ENCODE data around the gene CYSTM1.

Gene CYSTM1

DNA sequence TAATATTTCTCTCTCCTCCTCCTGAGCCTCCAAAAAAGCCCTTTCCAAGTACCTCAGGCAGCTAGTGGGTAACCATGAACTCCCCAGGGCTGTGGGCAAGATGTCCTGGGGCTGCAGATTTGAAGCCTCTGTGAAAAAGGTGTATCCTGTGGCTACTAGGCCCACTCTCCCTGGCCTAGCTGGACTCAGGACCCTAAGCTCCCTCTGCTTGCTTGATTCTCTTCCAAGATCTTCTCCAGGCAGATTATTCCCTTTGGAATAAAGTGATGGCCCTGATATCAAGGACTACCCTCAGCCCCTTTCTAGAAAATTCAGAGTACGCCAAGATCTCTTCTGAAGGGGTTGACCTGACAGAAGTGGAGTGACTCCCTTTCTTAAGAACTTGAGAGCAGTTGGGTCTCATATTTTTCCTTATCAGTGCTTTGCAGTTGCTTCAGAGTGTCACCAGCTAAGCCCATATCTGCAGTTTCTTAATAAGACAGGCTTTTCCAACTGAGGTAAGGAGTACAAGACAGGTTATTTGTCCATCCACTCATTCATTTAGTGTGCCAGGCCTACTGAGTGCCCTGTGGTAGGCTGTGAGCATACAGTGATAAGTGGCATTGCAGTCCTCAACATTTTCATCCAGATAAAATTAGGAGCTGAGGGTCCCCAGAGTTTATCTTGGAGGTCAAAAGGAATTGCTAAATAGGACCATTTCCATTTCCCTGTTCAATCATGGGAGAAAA is 42.5 kb downstream of the CYSTM1 start:
- no peak overlapping the region for H3K27ac ChIP-seq
- ChIA-PET POLR2A (ENCODE audit: low non-redundant PET) (no interaction called here), CTCF (interaction anchor here (1.4 kb wide), 1 partner anchor 135 kb away, joined by 4 read pairs; no protein-coding TSS in a partner anchor)
- no peak for DNase-seq (ENCODE audit: low spot score)
- TF ChIP-seq CTCF (conservative IDR thresholded peaks at IDR 0.05; ENCODE audit: low read depth), result no peak

- ChIA-PET POLR2A (ENCODE audit: low non-redundant PET) (interaction anchor here (1.3 kb wide), 1 partner anchor 127 kb away, joined by 6 read pairs; the partner anchor contains the start of gene HBEGF), CTCF (no interaction called here)
- H3K27ac ChIP-seq, result no peak overlapping the region
- DNase-seq (ENCODE audit: low spot score), result no peak
- no peak for TF ChIP-seq CTCF (conservative IDR thresholded peaks at IDR 0.05; ENCODE audit: low read depth)
Observed at GRCh38 chr5:140219068-140219991, 44.3 kb downstream of the CYSTM1 start.

DNA sequence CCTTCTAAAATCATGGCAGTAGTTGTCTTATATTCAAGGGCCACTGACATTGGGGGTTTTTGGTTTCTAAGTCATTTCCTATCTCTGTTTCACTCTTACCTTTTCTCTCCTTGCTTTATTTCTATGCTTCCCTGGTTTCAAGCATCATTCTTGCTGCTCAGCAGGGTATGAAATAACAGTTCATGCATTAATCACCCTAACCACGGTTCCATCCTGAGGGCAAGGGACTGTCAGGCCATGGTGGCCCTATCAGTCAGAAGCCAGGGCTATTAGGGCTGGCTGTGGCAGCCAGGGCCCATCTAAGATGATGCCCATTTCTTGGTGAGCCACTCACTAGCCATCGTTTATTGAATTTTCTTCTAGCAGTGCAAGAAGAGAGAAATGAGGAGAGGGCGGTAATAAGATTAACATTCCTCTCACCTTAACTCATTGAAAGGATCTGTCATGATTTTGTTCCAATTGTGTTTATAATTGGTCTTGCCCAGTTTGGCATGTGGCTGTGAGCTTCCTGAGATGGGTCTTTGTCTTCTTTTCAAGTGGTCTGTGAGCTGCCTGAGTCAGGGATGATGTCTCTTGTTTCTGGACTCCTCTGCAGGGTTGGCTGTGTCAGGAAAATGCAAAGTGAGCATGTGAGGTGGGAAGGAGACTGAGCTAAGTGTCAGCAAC is 45.2 kb downstream of the CYSTM1 start:
- peak; percentile 34 for DNase-seq (ENCODE audit: low spot score)
- H3K27ac ChIP-seq, result no peak overlapping the region
- POLR2A ChIA-PET (ENCODE audit: low non-redundant PET), result interaction anchor here (1.3 kb wide), 1 partner anchor 126 kb away, joined by 6 read pairs; the partner anchor contains the start of gene HBEGF
- no peak for TF ChIP-seq CTCF (conservative IDR thresholded peaks at IDR 0.05; ENCODE audit: low read depth)
- CTCF ChIA-PET, result interaction anchor here (0.7 to 1.0 kb wide), 2 partner anchors 74 to 131 kb away, joined by 3 read pairs; no protein-coding TSS in a partner anchor

DNA sequence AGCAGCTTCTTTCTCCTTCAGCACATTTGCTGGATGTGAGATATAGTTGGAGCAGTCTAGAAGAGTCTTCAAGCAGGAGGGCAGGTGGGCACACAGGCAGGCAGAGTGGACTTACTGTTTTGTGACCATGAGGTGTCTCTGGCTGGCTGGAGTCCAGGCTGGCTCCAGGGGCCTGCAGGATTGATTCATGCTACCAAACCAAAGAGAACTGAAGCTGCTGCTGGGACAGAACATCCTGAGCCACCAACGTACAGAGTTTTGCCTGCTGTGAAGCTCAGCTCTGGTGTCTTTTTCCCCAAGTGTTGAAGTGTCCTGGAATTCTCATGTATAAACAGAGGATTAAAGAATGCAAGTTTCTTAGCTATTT is 45.7 kb downstream of the CYSTM1 start:
- ChIA-PET CTCF (interaction anchor here (0.7 to 1.0 kb wide), 3 partner anchors 19 to 131 kb away, joined by 3 to 4 read pairs (median 3); no protein-coding TSS in a partner anchor), POLR2A (ENCODE audit: low non-redundant PET) (interaction anchor here (1.3 kb wide), 1 partner anchor 126 kb away, joined by 6 read pairs; the partner anchor contains the start of gene HBEGF)
- H3K27ac ChIP-seq, result no peak overlapping the region
- no peak for TF ChIP-seq CTCF (conservative IDR thresholded peaks at IDR 0.05; ENCODE audit: low read depth)
- no peak for DNase-seq (ENCODE audit: low spot score)

DNA sequence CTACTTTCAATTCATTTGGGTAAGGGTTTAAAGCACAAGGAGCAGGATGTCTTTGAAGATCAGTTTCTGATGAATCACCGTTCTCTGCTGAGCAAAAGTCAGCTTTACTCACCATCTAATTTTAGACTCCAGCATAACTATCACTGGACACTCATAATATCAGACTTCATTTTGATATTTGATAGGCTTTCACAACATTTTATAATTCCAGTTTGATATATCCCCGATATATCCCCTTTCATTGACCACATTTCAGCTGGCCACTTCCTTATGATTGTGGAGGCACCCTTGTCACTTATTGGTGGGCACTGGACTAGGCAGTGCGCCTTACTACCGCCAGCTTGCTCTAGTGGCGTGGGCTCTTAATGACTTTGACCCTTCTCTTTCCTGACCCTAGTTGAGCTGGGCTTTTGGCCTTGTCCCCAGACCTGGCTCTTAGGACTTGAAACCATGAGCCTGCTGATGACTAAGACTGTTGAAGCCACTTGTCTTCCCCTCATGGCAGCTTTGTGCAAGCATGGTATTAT is 46.8 kb downstream of the CYSTM1 start:
- POLR2A ChIA-PET (ENCODE audit: low non-redundant PET), result no interaction called here
- CTCF ChIA-PET, result interaction anchor here (0.5 to 1.2 kb wide), 5 partner anchors 18 to 410 kb away, joined by 3 to 6 read pairs (median 4); no protein-coding TSS in a partner anchor
- TF ChIP-seq CTCF (conservative IDR thresholded peaks at IDR 0.05; ENCODE audit: low read depth), result no peak
- peak overlapping the region; percentile 45 for H3K27ac ChIP-seq
- DNase-seq (ENCODE audit: low spot score), result peak; percentile 84
